SK-N-SH treated with all-trans-retinoic acid at 6 μM for 48 hours (cell line): ENCODE data around the gene TBL1XR1.

Experiments
- PATZ1 ChIP-seq: fragments of 250-450 bp; sonication (Bioruptor Pico); IDR thresholded peaks from 2 replicates; pipeline ENCODE4 v1.8.0; 2020; ENCODE audit warnings: mild to moderate bottlenecking, moderate library complexity, borderline replicate concordance
- PPARA ChIP-seq: fragments of 250-450 bp; sonication (Bioruptor Pico); IDR thresholded peaks from 2 replicates; pipeline ENCODE4 v1.5.0; 2020; ENCODE audit warnings: mild to moderate bottlenecking, borderline replicate concordance
- RARB ChIP-seq: fragments of 250-450 bp; sonication (Bioruptor Pico); IDR thresholded peaks from 2 replicates; pipeline ENCODE4 v1.8.0; 2021; ENCODE audit warnings: mild to moderate bottlenecking, moderate library complexity
- SNAI2 ChIP-seq: fragments of 250-450 bp; sonication (Bioruptor Pico); IDR thresholded peaks from 2 replicates; pipeline ENCODE4 v1.5.0; 2020; ENCODE audit warnings: mild to moderate bottlenecking, moderate library complexity
- TCF4 ChIP-seq: fragments of 250-450 bp; sonication (Bioruptor Pico); IDR thresholded peaks from 2 replicates; pipeline ENCODE4 v1.8.0; 2021; ENCODE audit warnings: mild to moderate bottlenecking, moderate library complexity, borderline replicate concordance
- TOX ChIP-seq: fragments of 250-450 bp; sonication (Bioruptor Pico); IDR thresholded peaks from 2 replicates; pipeline ENCODE4 v1.8.0; 2021; ENCODE audit warnings: mild to moderate bottlenecking, moderate library complexity, borderline replicate concordance
- ZC3H10 ChIP-seq: fragments of 250-450 bp; sonication (Bioruptor Pico); IDR thresholded peaks from 2 replicates; pipeline ENCODE4 v1.5.1; 2021; ENCODE audit warnings: mild to moderate bottlenecking, moderate library complexity
- ZNF8 ChIP-seq: fragments of 450-650 bp; formaldehyde crosslinking; IDR thresholded peaks from 2 replicates; pipeline ENCODE4 v1.5.0; 2020; ENCODE audit warnings: mild to moderate bottlenecking, moderate library complexity
- TF ChIP-seq, protein P1 (sequence below): fragments of 250-450 bp; sonication (Bioruptor Pico); IDR thresholded peaks from 2 replicates; pipeline ENCODE4 v1.5.1; 2020; ENCODE audit warnings: low read depth, mild to moderate bottlenecking, moderate library complexity
- TF ChIP-seq, protein P2 (sequence below): fragments of 250-450 bp; sonication (Bioruptor Pico); IDR thresholded peaks from 2 replicates; pipeline ENCODE4 v1.8.0; 2021; ENCODE audit warnings: low read depth, mild to moderate bottlenecking, moderate library complexity, borderline replicate concordance
- TF ChIP-seq, protein P3 (sequence below): fragments of 250-450 bp; sonication (Bioruptor Pico); IDR thresholded peaks from 2 replicates; pipeline ENCODE4 v1.5.1; 2021; ENCODE audit warnings: mild to moderate bottlenecking, moderate library complexity

GRCh38 chr3:177111541-177111949, 85.7 kb downstream of the TBL1XR1 start:
- TF ChIP-seq PPARA (CRISPR knock-in tag) (no peak), RARB (no peak), ZNF8 (CRISPR knock-in tag) (no peak), TOX (CRISPR knock-in tag) (no peak), ZC3H10 (CRISPR knock-in tag) (no peak), SNAI2 (CRISPR knock-in tag) (no peak), PATZ1 (CRISPR knock-in tag) (no peak), TCF4 (CRISPR knock-in tag) (no peak)
- TF ChIP-seq, protein P1, sequence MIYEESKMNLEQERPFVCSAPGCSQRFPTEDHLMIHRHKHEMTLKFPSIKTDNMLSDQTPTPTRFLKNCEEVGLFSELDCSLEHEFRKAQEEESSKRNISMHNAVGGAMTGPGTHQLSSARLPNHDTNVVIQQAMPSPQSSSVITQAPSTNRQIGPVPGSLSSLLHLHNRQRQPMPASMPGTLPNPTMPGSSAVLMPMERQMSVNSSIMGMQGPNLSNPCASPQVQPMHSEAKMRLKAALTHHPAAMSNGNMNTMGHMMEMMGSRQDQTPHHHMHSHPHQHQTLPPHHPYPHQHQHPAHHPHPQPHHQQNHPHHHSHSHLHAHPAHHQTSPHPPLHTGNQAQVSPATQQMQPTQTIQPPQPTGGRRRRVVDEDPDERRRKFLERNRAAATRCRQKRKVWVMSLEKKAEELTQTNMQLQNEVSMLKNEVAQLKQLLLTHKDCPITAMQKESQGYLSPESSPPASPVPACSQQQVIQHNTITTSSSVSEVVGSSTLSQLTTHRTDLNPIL: no peak
- TF ChIP-seq, protein P2, sequence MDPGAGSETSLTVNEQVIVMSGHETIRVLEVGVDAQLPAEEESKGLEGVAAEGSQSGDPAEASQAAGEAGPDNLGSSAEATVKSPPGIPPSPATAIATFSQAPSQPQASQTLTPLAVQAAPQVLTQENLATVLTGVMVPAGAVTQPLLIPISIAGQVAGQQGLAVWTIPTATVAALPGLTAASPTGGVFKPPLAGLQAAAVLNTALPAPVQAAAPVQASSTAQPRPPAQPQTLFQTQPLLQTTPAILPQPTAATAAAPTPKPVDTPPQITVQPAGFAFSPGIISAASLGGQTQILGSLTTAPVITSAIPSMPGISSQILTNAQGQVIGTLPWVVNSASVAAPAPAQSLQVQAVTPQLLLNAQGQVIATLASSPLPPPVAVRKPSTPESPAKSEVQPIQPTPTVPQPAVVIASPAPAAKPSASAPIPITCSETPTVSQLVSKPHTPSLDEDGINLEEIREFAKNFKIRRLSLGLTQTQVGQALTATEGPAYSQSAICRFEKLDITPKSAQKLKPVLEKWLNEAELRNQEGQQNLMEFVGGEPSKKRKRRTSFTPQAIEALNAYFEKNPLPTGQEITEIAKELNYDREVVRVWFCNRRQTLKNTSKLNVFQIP (CRISPR knock-in tag): no peak
- TF ChIP-seq, protein P3, sequence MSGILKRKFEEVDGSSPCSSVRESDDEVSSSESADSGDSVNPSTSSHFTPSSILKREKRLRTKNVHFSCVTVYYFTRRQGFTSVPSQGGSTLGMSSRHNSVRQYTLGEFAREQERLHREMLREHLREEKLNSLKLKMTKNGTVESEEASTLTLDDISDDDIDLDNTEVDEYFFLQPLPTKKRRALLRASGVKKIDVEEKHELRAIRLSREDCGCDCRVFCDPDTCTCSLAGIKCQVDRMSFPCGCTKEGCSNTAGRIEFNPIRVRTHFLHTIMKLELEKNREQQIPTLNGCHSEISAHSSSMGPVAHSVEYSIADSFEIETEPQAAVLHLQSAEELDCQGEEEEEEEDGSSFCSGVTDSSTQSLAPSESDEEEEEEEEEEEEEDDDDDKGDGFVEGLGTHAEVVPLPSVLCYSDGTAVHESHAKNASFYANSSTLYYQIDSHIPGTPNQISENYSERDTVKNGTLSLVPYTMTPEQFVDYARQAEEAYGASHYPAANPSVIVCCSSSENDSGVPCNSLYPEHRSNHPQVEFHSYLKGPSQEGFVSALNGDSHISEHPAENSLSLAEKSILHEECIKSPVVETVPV (CRISPR knock-in tag): no peak
